ENCODE measurements around the gene KRT40. TPM values are rescaled to one million over a fixed set of nuclear protein-coding genes. Genes with fewer than 3 reads are reported as not detected.

The KRT40 gene
- total and polyA plus RNA-seq, 2 of the 8 experiments (the other 6 are each of a cell fraction or from before 2014, with no cell fraction given), result not detected

DNA sequence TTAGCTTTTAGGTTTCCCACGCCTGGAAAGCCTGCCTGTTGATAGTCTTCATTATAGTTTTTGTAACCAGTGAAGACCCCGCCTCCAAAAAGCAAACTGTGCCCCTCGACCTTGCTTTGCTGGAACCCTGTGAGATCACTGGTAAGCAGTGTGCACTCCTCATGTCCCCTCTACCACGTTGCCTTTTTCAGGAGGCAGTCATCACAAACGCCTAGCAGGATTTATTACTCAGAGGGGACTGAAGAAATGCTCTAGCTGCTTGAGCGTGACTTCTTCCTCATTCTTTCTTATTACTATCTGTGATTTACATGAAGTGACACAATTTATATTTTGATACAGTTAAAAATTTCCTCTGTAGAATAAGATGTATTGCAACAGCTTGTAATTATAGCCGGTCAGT lies 31.3 kb upstream of the KRT40 start:
- Histone ChIP-seq H4K20me1 (replicated peaks in 1 of 2; ENCODE audit: control insufficient read depth in 1 of 2, insufficient read depth in 2 of 2, low read length in 2 of 2) (no peaks in the 10 kb centered on the region), H3K4me3 (ENCODE audit: extremely low read depth in 1 of 4, insufficient read depth in 2 of 4, low read depth in 3 of 4, low read length in 4 of 4) (no peak overlapping the region), H4K91ac (replicated peaks; ENCODE audit: insufficient read length, low read length) (no peak overlapping the region), H2BK20ac (ENCODE audit: low read length) (no peak overlapping the region), H2BK5ac (ENCODE audit: low read depth, low read length) (no peak overlapping the region), H3K18ac (ENCODE audit: extremely low read depth, low read length) (no peak overlapping the region), H3K79me1 (ENCODE audit: low read depth, low read length) (no peaks in the 10 kb centered on the region), H2AK5ac (ENCODE audit: low read depth, low read length) (no peak overlapping the region), H3K79me2 (ENCODE audit: control insufficient read depth in 1 of 2, insufficient read depth in 2 of 2, low read length in 2 of 2) (no peaks in the 10 kb centered on the region), H2BK12ac (ENCODE audit: low read depth, low read length) (no peak overlapping the region), H3K56ac (replicated peaks; ENCODE audit: insufficient read length, low read depth, low read length) (no peak overlapping the region), H4K8ac (ENCODE audit: extremely low read depth, insufficient read depth, low read length) (no peak overlapping the region), H3K9ac (replicated peaks in 1 of 4; ENCODE audit: extremely low read depth in 1 of 4, low read depth in 3 of 4, low read length in 3 of 4) (no peak overlapping the region), H4K5ac (ENCODE audit: insufficient read length, low read depth, low read length) (no peak overlapping the region), H2AFZ (ENCODE audit: low read length) (no peak overlapping the region), H3K27me3 (replicated peaks in 1 of 4; ENCODE audit: control insufficient read depth in 3 of 4, extremely low read depth in 1 of 4, insufficient read depth in 3 of 4, low read length in 3 of 4) (no peaks in the 10 kb centered on the region; a peak in 1 of 7 replicates), H3K4me1 (replicated peaks in 1 of 4; ENCODE audit: control insufficient read depth in 3 of 4, insufficient read depth in 4 of 4, low read length in 3 of 4) (no peaks in the 10 kb centered on the region), H3K23me2 (ENCODE audit: low read depth, low read length) (no peaks in the 10 kb centered on the region), H3K27ac (ENCODE audit: low read depth, low read length) (no peak overlapping the region), H3K4me2 (ENCODE audit: insufficient read depth in 1 of 2, low read depth in 2 of 2, low read length in 2 of 2) (no peak overlapping the region), H3K36me3 (ENCODE audit: control insufficient read depth in 2 of 4, insufficient read depth in 4 of 4, low read length in 3 of 4) (no peaks in the 10 kb centered on the region), H3K4ac (replicated peaks; ENCODE audit: insufficient read length, low read depth, low read length) (no peak overlapping the region), H3K14ac (ENCODE audit: insufficient read length) (no peak overlapping the region), H2BK15ac (ENCODE audit: low read length) (no peak overlapping the region), H2BK120ac (replicated peaks; ENCODE audit: low read depth, low read length) (no peak overlapping the region), H3K23ac (ENCODE audit: insufficient read length) (no peak overlapping the region), H3K9me3 (ENCODE audit: insufficient read depth in 2 of 2, low read depth in 1 of 2, low read length in 1 of 2) (no peaks in the 10 kb centered on the region)
- ChIA-PET POLR2A (ENCODE audit: partially characterized antibody) (no interaction called here), CTCF (ENCODE audit: partially characterized antibody) (interaction anchor here (0.7 kb wide), 1 partner anchor 152 kb away, joined by 3 read pairs; no protein-coding TSS in a partner anchor)
- FAIRE-seq, result no peak
- WGBS, 2 experiments (ENCODE audit: extremely low coverage in 1 of 2, insufficient coverage in 1 of 2, insufficient read length in 1 of 2, insufficient replicate concordance in 2 of 2, low coverage in 1 of 2, low lambda C conversion rate in 2 of 2, missing lambda C conversion rate in 1 of 2), result 84% methylated on average over 7 of the region's 7 CpGs; no CpG with 5 or more reads in 1 of the 2 experiments
- DNase-seq (ENCODE audit: low read depth in 1 of 2, low spot score in 2 of 2), result no peak
- TF ChIP-seq TBP (IDR thresholded peaks at IDR 0.05; ENCODE audit: low read depth, low read length), result no peak
- TF ChIP-seq CTCF (IDR thresholded peaks at IDR 0.05; ENCODE audit: control extremely low read depth in 1 of 3, insufficient read depth in 1 of 3, low read depth in 1 of 3, low read length in 3 of 3), result no peak
- no peak for TF ChIP-seq KDM1A (IDR thresholded peaks at IDR 0.05; ENCODE audit: borderline replicate concordance, low read length)
- no peak for TF ChIP-seq GABPA (IDR thresholded peaks at IDR 0.05; ENCODE audit: borderline replicate concordance, insufficient read depth, low read length)
- TF ChIP-seq MAX (IDR thresholded peaks at IDR 0.05), result no peak
- TF ChIP-seq ATF3 (IDR thresholded peaks at IDR 0.05; ENCODE audit: insufficient read depth, low read depth, low read length), result no peak
- TF ChIP-seq SP4 (IDR thresholded peaks at IDR 0.05; ENCODE audit: low read length), result no peak
- TF ChIP-seq SUZ12 (IDR thresholded peaks at IDR 0.05; ENCODE audit: low read length), result no peak
- TF ChIP-seq, protein P1, sequence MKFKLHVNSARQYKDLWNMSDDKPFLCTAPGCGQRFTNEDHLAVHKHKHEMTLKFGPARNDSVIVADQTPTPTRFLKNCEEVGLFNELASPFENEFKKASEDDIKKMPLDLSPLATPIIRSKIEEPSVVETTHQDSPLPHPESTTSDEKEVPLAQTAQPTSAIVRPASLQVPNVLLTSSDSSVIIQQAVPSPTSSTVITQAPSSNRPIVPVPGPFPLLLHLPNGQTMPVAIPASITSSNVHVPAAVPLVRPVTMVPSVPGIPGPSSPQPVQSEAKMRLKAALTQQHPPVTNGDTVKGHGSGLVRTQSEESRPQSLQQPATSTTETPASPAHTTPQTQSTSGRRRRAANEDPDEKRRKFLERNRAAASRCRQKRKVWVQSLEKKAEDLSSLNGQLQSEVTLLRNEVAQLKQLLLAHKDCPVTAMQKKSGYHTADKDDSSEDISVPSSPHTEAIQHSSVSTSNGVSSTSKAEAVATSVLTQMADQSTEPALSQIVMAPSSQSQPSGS (IDR thresholded peaks at IDR 0.05; ENCODE audit: low read length), result no peak
- TF ChIP-seq POLR2A (IDR thresholded peaks at IDR 0.05; ENCODE audit: control extremely low read depth in 1 of 2, low read depth in 2 of 2, low read length in 2 of 2), result no peak

Measured in H1 (cell line).